Activated naive CD8-positive, alpha-beta T cell treated with anti-CD3 and anti-CD28 coated beads, Interleukin-2, amount 50 U/mL, for 24 hours (primary cell): Measurements from ENCODE around the gene TMA7.

Source experiments
- ATAC-seq: fragments of 150-1000 bp; cut with Tn5 transposase; one replicate; pipeline ENCODE4 v1.10.0; 2021
- DNase-seq: peaks from one replicate; pipeline ENCODE4 v3.0.0; 2021
- H3K27ac Mint-ChIP-seq: one replicate; pipeline ENCODE4 v1.8.0; 2021; ENCODE audit warnings: mild to moderate bottlenecking, mixed read lengths
- H3K27me3 Mint-ChIP-seq: one replicate; pipeline ENCODE4 v1.8.0; 2021; ENCODE audit warnings: mixed read lengths
- H3K36me3 Mint-ChIP-seq: one replicate; pipeline ENCODE4 v1.8.0; 2021; ENCODE audit warnings: low read depth, mixed read lengths
- H3K4me1 Mint-ChIP-seq: one replicate; pipeline ENCODE4 v1.8.0; 2021; ENCODE audit warnings: mixed read lengths
- H3K4me3 Mint-ChIP-seq: one replicate; pipeline ENCODE4 v1.8.0; 2021; ENCODE audit warnings: mild to moderate bottlenecking, moderate library complexity, mixed read lengths
- H3K9me3 Mint-ChIP-seq: one replicate; pipeline ENCODE4 v1.8.0; 2021; ENCODE audit warnings: mixed read lengths

TMA7 gene

DNA sequence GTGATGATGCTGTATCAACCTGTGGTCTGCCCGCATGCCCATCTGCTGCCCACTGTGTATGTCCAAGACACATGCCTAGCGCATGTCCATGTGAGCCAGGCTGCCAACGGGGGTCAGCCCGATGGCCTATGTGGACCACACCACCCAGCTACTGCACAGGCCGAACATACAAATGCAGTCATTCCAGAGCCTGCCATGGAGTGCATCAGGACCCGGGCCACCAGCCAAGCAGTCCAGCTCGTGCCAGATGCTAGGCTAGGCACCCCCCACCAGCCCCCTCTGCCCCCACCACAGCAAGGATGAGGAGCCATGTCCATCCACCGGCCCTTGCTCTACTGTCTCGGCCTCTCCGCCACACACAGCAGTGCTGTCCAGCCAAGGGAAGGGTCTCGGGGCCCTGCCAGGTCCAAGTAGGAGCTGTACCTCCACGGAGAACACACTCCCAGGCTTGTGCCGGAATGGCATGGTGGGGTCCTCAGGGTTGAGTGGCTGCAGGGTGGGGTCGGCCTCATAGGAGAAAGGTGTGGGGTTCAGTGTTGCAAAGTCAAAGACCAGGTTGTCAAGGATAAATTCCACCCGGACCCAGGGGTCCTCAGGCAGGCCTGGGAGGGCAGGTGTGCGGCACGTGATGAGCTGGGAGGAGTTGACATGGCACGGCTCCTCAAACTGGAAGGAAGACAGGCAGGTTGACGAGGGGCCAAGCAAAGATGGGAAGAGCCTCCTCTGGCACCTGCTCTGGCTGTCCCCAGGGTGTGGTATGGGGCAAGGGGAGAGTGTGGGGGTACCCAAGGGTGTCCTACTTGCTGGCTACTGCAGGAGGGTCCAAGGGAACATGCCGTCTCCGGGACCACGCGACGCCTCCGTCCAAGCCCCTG lies 25.4 kb upstream of the TMA7 start:
- no peak overlapping the region for H3K4me3 Mint-ChIP-seq
- H3K27me3 Mint-ChIP-seq = no peaks in the 10 kb centered on the region
- no peaks in the 10 kb centered on the region for H3K9me3 Mint-ChIP-seq
- no peaks in the 10 kb centered on the region for H3K4me1 Mint-ChIP-seq
- no peak overlapping the region for H3K27ac Mint-ChIP-seq
- ATAC-seq (no peak), DNase-seq (no peak)
- no peaks in the 10 kb centered on the region for H3K36me3 Mint-ChIP-seq

DNA sequence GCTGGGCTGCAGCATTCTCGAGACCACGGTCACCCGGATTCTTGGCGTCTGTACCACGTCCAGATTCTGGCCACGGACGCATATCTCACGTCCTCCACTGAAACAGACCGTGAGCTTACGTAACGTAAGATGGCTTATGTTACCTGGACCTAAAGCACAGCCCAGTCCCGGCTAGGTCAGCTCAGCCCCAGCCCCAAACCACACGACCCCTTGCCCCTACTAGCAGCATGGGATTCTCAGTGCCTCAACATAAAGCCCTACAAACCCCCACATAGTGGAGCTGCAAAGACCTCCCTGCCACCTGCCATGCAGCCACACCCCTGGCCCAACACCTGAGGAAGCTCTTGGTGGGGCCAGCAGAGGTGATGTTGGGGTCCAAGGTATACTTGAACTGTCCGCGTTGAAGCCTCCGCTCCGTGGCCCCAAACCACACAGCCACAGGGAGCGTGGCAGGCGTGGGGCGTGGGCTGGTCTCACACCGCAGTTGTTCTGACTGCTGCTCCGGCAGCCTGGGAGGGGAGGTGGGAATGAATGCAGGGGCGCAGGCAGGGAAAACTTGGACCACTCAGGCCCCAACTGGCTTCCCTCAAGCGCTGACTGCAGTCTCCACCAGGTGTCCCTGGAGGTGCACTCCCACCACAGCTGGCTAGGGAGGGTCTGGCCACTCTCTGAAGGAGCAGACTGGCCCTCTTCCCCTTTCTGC lies 24.7 kb upstream of the TMA7 start:
- Mint-ChIP-seq H3K36me3 (no peaks in the 10 kb centered on the region), H3K27me3 (no peaks in the 10 kb centered on the region), H3K4me3 (no peak overlapping the region), H3K4me1 (no peaks in the 10 kb centered on the region), H3K9me3 (no peaks in the 10 kb centered on the region), H3K27ac (no peak overlapping the region)
- DNase-seq (no peak), ATAC-seq (no peak)

DNA sequence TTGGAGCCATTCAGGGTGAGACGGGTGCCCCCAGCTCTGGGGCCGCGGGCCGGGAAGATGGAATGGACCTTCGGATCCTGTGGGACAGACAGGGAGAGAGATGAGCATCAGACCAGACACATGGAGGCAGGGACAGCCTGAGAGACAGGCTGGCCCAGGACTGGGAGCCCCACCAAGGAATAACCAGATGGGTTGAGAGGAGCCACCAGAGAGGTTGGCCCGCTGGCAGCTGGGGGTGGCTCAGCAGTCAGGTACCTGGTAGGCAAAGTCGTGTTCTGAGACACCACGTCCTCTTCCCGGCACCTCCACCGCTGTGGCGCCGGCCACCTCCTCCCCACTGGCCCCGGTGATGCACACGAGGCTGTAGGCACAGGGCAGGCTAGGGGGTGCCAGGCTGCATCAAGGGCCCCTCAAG lies 24.0 kb upstream of the TMA7 start:
- no peaks in the 10 kb centered on the region for H3K4me1 Mint-ChIP-seq
- DNase-seq = no peak
- ATAC-seq = no peak

GRCh38 chr3:48416546-48416945 lies 23.5 kb upstream of the TMA7 start:
- ATAC-seq = no peak
- no peak for DNase-seq
- Mint-ChIP-seq H3K4me3 (no peak overlapping the region), H3K36me3 (no peaks in the 10 kb centered on the region), H3K9me3 (no peaks in the 10 kb centered on the region), H3K27me3 (no peaks in the 10 kb centered on the region), H3K4me1 (no peaks in the 10 kb centered on the region), H3K27ac (no peak overlapping the region)

More for the DNA sequence above, 24.0 kb upstream of the TMA7 start:
- H3K36me3 Mint-ChIP-seq = no peaks in the 10 kb centered on the region
- H3K27ac Mint-ChIP-seq = no peak overlapping the region
- no peaks in the 10 kb centered on the region for H3K27me3 Mint-ChIP-seq
- H3K4me3 Mint-ChIP-seq = no peak overlapping the region
- H3K9me3 Mint-ChIP-seq = no peaks in the 10 kb centered on the region

- Mint-ChIP-seq H3K27me3 (no peaks in the 10 kb centered on the region), H3K4me1 (no peaks in the 10 kb centered on the region), H3K36me3 (no peaks in the 10 kb centered on the region), H3K4me3 (no peak overlapping the region), H3K27ac (no peak overlapping the region), H3K9me3 (no peaks in the 10 kb centered on the region)
- DNase-seq (no peak), ATAC-seq (no peak)
These were observed 22.4 kb upstream of the TMA7 start for GRCh38 chr3:48417529-48418108.

- H3K4me3 Mint-ChIP-seq = no peak overlapping the region
These were observed 21.9 kb upstream of the TMA7 start for GRCh38 chr3:48418140-48418539.

GRCh38 chr3:48418651-48419050 lies 21.4 kb upstream of the TMA7 start:
- H3K27me3 Mint-ChIP-seq = no peaks in the 10 kb centered on the region
- no peak overlapping the region for H3K27ac Mint-ChIP-seq

More at GRCh38 chr3:48418140-48418539, 21.9 kb upstream of the TMA7 start:
- DNase-seq = no peak
- no peak for ATAC-seq
- no peaks in the 10 kb centered on the region for H3K4me1 Mint-ChIP-seq
- no peaks in the 10 kb centered on the region for H3K36me3 Mint-ChIP-seq
- H3K27me3 Mint-ChIP-seq = no peaks in the 10 kb centered on the region
- H3K9me3 Mint-ChIP-seq = no peaks in the 10 kb centered on the region
- no peak overlapping the region for H3K27ac Mint-ChIP-seq

GRCh38 chr3:48419149-48419548 lies 20.9 kb upstream of the TMA7 start:
- ATAC-seq (no peak), DNase-seq (no peak)
- no peak overlapping the region for H3K4me3 Mint-ChIP-seq
- H3K9me3 Mint-ChIP-seq = no peaks in the 10 kb centered on the region
- no peaks in the 10 kb centered on the region for H3K36me3 Mint-ChIP-seq
- H3K27ac Mint-ChIP-seq = no peak overlapping the region
- H3K27me3 Mint-ChIP-seq = no peaks in the 10 kb centered on the region
- H3K4me1 Mint-ChIP-seq = no peaks in the 10 kb centered on the region

More at GRCh38 chr3:48418651-48419050, 21.4 kb upstream of the TMA7 start:
- H3K36me3 Mint-ChIP-seq = no peaks in the 10 kb centered on the region
- no peak overlapping the region for H3K4me3 Mint-ChIP-seq
- no peaks in the 10 kb centered on the region for H3K9me3 Mint-ChIP-seq
- no peaks in the 10 kb centered on the region for H3K4me1 Mint-ChIP-seq
- no peak for DNase-seq
- ATAC-seq = no peak

GRCh38 chr3:48419597-48419996 lies 20.5 kb upstream of the TMA7 start:
- no peaks in the 10 kb centered on the region for H3K4me1 Mint-ChIP-seq
- H3K27me3 Mint-ChIP-seq = no peaks in the 10 kb centered on the region
- H3K9me3 Mint-ChIP-seq = no peaks in the 10 kb centered on the region
- no peak for DNase-seq
- H3K27ac Mint-ChIP-seq = no peak overlapping the region
- no peak overlapping the region for H3K4me3 Mint-ChIP-seq
- ATAC-seq = no peak
- H3K36me3 Mint-ChIP-seq = no peaks in the 10 kb centered on the region

DNA sequence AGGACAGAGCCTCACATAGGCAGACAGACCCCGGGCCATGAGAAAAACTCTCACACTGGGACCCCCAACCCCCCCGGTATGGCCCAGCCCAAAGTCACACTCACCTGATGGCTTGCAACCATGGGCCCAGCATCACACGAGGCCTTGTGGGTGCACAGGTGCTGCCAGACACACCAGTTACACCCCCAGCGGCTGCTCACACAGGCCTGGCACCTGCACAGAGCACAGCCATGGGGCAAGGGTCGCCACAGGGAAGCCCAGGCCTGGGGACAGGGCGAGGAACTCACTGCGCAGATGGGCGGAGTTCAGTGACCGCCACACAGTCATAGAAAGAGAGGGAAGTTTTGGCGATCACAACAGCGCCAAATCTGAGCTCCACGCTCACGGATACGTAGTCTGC lies 19.5 kb upstream of the TMA7 start:
- H3K4me1 Mint-ChIP-seq = no peaks in the 10 kb centered on the region
- no peaks in the 10 kb centered on the region for H3K27me3 Mint-ChIP-seq
- DNase-seq (no peak), ATAC-seq (no peak)
- H3K27ac Mint-ChIP-seq = no peak overlapping the region
- H3K36me3 Mint-ChIP-seq = no peaks in the 10 kb centered on the region
- no peaks in the 10 kb centered on the region for H3K9me3 Mint-ChIP-seq
- no peak overlapping the region for H3K4me3 Mint-ChIP-seq

GRCh38 chr3:48422272-48422671 lies 17.8 kb upstream of the TMA7 start:
- no peaks in the 10 kb centered on the region for H3K9me3 Mint-ChIP-seq
- ATAC-seq (no peak), DNase-seq (no peak)
- H3K4me1 Mint-ChIP-seq = no peaks in the 10 kb centered on the region
- H3K4me3 Mint-ChIP-seq = no peak overlapping the region
- no peaks in the 10 kb centered on the region for H3K27me3 Mint-ChIP-seq
- H3K27ac Mint-ChIP-seq = no peak overlapping the region
- H3K36me3 Mint-ChIP-seq = no peaks in the 10 kb centered on the region

- no peak overlapping the region for H3K4me3 Mint-ChIP-seq
- H3K9me3 Mint-ChIP-seq = no peaks in the 10 kb centered on the region
- DNase-seq = no peak
- no peaks in the 10 kb centered on the region for H3K36me3 Mint-ChIP-seq
- H3K27me3 Mint-ChIP-seq = no peaks in the 10 kb centered on the region
- H3K27ac Mint-ChIP-seq = peak overlapping the region; percentile 36
- no peak for ATAC-seq
- H3K4me1 Mint-ChIP-seq = no peaks in the 10 kb centered on the region
These were observed 17.4 kb upstream of the TMA7 start for GRCh38 chr3:48422681-48423080.

DNA sequence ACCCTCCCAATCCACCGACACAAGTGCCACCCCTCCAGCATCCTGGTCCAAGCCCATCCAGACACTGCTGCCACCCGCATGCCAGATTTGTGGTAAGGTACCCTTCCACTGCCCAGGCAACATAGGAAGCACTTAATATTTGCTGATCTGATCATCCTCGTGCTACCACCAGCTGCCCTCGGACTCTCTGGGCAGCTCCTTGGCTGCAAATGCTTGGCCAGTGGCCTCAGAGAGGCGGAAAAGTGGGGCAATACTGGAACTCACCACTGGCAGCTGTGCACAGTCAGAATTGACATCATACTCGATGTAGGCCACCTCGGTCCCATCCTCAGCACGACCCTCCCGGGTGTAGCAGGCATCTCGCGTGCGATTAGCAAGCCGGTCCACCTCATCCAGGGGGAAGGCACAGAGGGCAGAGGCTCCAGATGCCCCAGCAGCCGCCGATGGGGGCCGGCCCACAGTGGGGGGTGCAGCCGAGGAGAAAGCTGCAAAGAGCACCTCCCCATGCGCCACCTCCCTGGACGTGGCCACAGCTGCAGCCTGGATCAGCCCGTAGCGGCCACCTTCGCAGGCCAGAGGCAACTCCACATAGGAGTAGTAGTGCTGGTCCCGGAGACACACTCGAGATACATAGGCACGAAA lies 16.7 kb upstream of the TMA7 start:
- DNase-seq = no peak
- H3K4me1 Mint-ChIP-seq = no peaks in the 10 kb centered on the region
- H3K27me3 Mint-ChIP-seq = no peaks in the 10 kb centered on the region
- H3K9me3 Mint-ChIP-seq = no peaks in the 10 kb centered on the region
- no peak for ATAC-seq
- peak overlapping the region; percentile 36 for H3K27ac Mint-ChIP-seq
- no peak overlapping the region for H3K4me3 Mint-ChIP-seq
- no peaks in the 10 kb centered on the region for H3K36me3 Mint-ChIP-seq

GRCh38 chr3:48423883-48424695 lies 16.0 kb upstream of the TMA7 start:
- H3K9me3 Mint-ChIP-seq = no peaks in the 10 kb centered on the region
- H3K27ac Mint-ChIP-seq = no peak overlapping the region
- H3K27me3 Mint-ChIP-seq = no peaks in the 10 kb centered on the region
- no peaks in the 10 kb centered on the region for H3K36me3 Mint-ChIP-seq
- H3K4me1 Mint-ChIP-seq = no peaks in the 10 kb centered on the region
- DNase-seq (no peak), ATAC-seq (no peak)
- H3K4me3 Mint-ChIP-seq = no peak overlapping the region
